Kidney epithelial cell (primary cell): ENCODE data around the gene KIAA1671. TPM values are rescaled to one million over a fixed set of nuclear protein-coding genes. Genes with fewer than 3 reads are reported as not detected.

Source experiments
- DNase-seq: peaks from one replicate; pipeline ENCODE4 v3.0.0-alpha.2; 2010; ENCODE audit warnings: low read depth
- H3K27me3 ChIP-seq: 2 replicates; pipeline ENCODE4 v1.6.0; 2011; ENCODE audit warnings: low read length; ENCODE audit not compliant: control insufficient read depth, insufficient read depth
- H3K36me3 ChIP-seq: 2 replicates; pipeline ENCODE4 v1.5.1; 2011; ENCODE audit warnings: low read length; ENCODE audit not compliant: control insufficient read depth, insufficient read depth
- H3K4me3 ChIP-seq: 2 replicates; pipeline ENCODE4 v1.5.1; 2011; ENCODE audit warnings: low read depth, mild to moderate bottlenecking, control low read depth, low read length
- total RNA-seq: library from RNA; depleted of rRNA; stranded (reverse); fragments of >200 nt; gene quantifications from 2 replicates; pipeline ENCODE4 v1.2.3, GENCODE V29; 2015
- TF ChIP-seq, protein P1 (sequence below): IDR thresholded peaks from 2 replicates; pipeline ENCODE4 v1.5.1; 2011; ENCODE audit warnings: mild to moderate bottlenecking, moderate library complexity, low read length, control low read depth, inconsistent platforms; ENCODE audit not compliant: insufficient read depth, poor library complexity, severe bottlenecking

The KIAA1671 gene
- total RNA-seq, 1 donor from 2014 or later, result 32.3 TPM

DNA sequence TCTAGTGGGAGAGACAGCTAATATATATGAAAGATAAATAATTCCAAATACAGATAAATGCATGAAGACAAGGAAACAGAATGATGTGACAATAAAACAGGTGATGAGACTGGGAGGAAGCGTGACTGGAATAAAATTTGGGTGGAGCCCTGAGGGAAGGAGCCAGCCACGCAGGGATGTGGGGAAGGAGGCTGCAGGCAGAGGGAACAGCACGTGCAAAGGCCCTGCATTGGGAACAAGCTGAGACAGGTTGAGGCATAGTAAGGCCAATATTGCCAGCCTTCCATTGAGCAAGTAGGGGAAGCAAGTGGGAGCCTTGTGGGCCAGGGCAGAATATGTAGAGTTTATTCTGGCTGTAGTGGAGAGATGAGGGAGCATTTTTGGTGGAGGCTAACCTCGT, 139.6 kb downstream of the KIAA1671 start:
- TF ChIP-seq, protein P1, sequence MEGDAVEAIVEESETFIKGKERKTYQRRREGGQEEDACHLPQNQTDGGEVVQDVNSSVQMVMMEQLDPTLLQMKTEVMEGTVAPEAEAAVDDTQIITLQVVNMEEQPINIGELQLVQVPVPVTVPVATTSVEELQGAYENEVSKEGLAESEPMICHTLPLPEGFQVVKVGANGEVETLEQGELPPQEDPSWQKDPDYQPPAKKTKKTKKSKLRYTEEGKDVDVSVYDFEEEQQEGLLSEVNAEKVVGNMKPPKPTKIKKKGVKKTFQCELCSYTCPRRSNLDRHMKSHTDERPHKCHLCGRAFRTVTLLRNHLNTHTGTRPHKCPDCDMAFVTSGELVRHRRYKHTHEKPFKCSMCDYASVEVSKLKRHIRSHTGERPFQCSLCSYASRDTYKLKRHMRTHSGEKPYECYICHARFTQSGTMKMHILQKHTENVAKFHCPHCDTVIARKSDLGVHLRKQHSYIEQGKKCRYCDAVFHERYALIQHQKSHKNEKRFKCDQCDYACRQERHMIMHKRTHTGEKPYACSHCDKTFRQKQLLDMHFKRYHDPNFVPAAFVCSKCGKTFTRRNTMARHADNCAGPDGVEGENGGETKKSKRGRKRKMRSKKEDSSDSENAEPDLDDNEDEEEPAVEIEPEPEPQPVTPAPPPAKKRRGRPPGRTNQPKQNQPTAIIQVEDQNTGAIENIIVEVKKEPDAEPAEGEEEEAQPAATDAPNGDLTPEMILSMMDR, result no peak
- H3K4me3 ChIP-seq, result no peak overlapping the region
- no peaks in the 10 kb centered on the region for H3K36me3 ChIP-seq
- DNase-seq, result no peak
- H3K27me3 ChIP-seq, result no peaks in the 10 kb centered on the region

DNA sequence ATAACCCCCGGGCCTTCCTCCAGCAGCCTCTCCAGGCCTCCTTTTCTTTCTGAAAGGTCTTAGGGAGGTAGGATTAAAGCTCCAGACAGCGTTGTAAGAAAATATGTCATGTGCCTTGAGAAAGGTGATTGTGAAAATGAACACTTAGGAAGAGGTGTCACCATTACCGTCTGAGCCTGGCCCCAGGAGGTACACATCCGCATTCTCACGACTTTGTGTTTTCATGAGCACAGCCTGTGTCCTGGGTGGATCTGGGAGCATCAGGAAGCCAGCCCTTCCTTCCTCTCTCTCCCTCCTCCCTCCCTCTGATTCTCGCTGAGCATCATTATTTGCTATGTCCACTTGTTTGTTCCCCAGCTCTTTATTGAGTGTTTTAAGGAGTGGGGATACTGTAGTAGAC, 142.1 kb downstream of the KIAA1671 start:
- Histone ChIP-seq H3K36me3 (no peaks in the 10 kb centered on the region), H3K27me3 (no peaks in the 10 kb centered on the region), H3K4me3 (no peak overlapping the region)
- DNase-seq, result no peak
- TF ChIP-seq, protein P1, result no peak

DNA sequence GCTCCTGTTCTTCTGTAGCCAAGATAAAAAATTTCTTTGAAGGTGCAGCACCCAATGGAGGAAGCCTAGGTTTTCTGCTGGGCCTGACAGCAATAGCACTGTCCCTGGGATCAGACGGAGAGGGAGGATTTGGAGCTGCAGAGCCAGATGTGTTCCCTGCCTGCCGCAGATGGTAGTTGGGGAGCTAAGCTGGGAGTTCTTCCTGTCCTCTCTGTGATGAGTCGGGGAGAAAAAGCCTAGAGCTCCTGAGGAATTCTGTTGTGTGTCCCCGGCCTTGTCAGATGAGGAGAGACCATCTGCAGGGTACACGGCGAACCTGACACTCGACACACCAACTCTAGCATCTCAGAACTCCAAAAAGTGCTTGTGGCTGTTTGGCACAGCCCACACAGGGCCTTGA, 143.4 kb downstream of the KIAA1671 start:
- Histone ChIP-seq H3K36me3 (no peaks in the 10 kb centered on the region), H3K4me3 (no peak overlapping the region)
- TF ChIP-seq, protein P1, result no peak

DNA sequence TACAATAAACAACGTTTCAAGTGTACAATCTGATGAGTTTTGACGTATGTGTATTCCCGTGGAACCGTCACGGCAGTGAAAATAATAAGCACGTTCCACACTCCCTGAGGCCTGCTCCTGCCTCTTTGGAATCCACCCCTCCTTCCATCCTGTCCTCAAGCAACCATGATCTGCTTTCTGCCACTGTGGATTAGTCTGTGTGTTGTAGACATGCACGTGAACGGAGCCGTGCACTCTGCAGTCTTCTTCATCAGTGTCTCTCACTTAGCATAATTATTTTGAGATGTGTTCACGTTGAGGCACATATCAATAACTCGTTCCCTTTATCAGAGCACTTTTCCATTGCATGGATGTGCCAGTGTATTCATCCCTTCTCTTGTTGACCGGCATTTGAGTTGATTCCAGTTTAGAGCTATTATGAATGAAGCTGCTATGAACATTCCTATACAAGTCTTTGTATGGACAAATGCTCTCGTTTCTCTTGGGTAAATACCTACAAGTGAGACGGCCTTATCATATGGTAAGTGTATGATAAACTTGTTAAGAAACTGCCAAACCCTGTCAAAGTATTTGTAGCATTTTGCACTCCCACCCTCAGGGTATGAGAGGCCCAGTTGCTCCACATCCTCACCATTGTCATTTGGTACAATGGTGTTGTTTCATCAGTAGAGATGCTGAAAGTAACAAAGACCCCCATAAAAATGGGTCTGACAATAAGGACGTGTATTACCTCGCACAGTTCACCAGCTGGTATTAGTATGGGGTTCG, 144.3 kb downstream of the KIAA1671 start:
- no peak overlapping the region for H3K4me3 ChIP-seq
- DNase-seq, result no peak
- no peaks in the 10 kb centered on the region for H3K27me3 ChIP-seq

More for the DNA sequence above, 143.4 kb downstream of the KIAA1671 start:
- no peaks in the 10 kb centered on the region for H3K27me3 ChIP-seq
- DNase-seq, result no peak

DNA sequence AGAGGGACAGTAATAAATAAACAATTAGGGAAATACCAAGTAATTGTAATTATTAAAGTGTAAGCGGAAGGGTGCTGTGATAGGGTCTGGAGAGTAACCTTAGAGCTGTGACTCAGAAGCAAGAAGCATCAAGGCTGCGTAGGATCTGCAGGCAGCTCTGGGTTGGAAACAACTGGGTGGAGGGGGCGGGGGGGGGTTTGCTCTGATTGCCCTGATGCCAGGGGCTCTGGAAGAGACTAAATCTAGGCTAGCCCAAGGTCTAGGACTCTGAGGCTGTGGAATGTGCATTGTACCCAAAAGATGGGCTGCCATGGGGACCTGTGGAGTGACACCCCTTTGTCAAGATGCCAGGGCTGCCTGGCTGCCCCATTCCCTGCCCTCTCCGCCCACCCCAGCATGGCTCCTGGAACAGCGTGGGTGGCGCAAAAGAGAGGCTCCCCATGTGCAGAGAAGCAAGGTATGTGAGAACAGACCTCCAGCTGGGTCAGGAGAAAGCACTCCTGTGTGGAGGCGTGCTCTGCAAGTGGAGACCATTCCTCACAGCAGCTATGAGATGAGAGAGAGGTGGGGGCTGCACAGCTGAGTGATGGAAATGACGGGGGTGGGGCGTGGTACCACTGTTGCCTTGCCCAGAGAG, 146.0 kb downstream of the KIAA1671 start:
- H3K4me3 ChIP-seq, result no peak overlapping the region
- H3K27me3 ChIP-seq, result no peaks in the 10 kb centered on the region
- TF ChIP-seq, protein P1, result no peak
- no peak for DNase-seq
- no peaks in the 10 kb centered on the region for H3K36me3 ChIP-seq

More for the DNA sequence above, 144.3 kb downstream of the KIAA1671 start:
- TF ChIP-seq, protein P1, result no peak
- no peaks in the 10 kb centered on the region for H3K36me3 ChIP-seq
